ENCODE measurements around the gene KCNK10.

KCNK10 gene, protein sequence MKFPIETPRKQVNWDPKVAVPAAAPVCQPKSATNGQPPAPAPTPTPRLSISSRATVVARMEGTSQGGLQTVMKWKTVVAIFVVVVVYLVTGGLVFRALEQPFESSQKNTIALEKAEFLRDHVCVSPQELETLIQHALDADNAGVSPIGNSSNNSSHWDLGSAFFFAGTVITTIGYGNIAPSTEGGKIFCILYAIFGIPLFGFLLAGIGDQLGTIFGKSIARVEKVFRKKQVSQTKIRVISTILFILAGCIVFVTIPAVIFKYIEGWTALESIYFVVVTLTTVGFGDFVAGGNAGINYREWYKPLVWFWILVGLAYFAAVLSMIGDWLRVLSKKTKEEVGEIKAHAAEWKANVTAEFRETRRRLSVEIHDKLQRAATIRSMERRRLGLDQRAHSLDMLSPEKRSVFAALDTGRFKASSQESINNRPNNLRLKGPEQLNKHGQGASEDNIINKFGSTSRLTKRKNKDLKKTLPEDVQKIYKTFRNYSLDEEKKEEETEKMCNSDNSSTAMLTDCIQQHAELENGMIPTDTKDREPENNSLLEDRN

DNA sequence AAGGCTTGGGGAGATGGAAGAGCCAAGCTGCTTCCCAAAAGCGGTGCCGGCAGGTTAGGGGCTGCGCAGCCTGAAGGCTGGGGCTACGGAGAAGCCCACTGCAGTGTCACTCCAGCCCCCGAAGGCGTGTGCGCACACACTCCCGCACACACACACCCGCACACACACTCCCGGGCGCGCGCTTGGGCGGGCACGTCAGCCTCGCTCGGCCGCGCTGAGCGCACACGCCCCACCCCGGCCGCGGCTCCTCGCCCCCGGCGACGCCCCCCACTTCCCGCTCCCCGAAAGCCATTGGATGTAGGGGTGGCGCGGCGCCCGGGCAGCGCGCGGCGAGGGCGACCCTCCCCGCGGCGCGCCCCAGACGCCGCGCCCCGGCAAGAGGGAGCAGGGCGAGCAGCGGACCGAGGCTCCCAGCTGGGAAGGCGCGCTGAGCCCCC, at the start of gene KCNK10:
Gene KCNK10, minus strand, starts transcription at position 184 of the 437 bp plus-strand sequence. CDS start 471 bp downstream, outside the sequence.
- ATAC-seq, result no peak
- DNase-seq, result no peak
- Mint-ChIP-seq H3K9me3 (no peaks in the 10 kb centered on the region), H3K36me3 (ENCODE audit: low read depth) (no peaks in the 10 kb centered on the region), H3K27me3 (peaks cover 44% of the 10 kb centered on the region), H3K4me1 (peaks cover 6% of the 10 kb centered on the region), H3K4me3 (peak within 1 kb of the TSS; percentile 68), H3K27ac (no peak within 1 kb of the TSS)

DNA sequence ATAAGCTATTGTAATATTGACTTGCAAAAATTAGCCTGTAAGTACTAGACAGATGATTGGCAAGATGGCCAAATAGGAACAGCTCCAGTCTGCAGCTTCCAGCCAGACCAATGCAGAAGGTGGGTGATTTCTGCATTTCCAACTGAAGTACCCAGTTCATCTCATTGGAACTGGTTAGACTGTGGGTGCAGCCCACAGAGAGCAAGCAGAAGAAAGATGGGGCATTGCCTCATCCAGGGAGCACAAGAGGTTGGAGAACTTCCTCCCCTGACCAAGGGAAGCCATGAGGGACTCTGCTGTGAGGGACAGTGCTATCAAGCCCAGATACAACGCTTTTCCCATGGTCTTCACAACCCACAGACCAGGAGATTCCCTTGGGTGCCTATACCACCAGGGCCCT, 46.4 kb upstream of the KCNK10 start:
- Mint-ChIP-seq H3K9me3 (peaks cover 6% of the 10 kb centered on the region), H3K4me1 (no peaks in the 10 kb centered on the region)
- ATAC-seq, result no peak

DNA sequence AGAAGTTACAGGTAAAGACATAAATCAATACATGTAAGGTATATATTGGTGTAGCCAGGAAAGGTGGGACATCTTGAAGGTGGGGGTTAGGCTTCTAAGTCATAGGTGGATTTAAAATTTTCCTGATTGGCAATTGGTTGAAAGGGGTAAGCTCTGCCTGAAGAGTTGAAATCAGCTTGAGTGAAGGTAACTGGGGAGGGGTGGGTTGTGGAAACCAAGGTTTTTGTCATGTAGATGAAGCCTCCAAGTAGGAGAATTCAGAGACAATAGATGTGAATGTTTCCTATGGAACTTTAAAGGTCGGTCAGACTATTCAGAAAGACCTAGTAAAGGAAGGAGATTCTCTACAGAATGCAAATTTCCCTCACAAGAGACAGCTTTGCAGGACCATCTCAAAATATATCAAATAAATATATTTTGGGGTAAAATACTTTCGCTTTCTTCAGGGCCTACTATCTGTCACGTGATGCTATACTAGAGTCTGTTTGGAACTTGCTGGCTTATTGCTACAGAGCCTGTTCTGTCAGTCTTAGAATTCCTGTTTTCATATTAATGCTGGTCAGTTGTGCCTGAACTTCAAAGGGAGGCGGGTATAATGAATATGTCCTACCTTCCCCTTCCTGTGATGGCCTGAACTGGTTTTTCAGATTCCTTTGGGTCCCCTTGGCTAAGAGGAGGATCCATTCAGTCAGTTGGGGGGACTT, 41.8 kb upstream of the KCNK10 start:
- Mint-ChIP-seq H3K27me3 (peaks cover 12% of the 10 kb centered on the region), H3K4me3 (no peak overlapping the region), H3K27ac (no peak overlapping the region), H3K9me3 (no peaks in the 10 kb centered on the region), H3K36me3 (ENCODE audit: low read depth) (no peaks in the 10 kb centered on the region), H3K4me1 (no peaks in the 10 kb centered on the region)
- ATAC-seq (no peak), DNase-seq (no peak)

More for the DNA sequence above, 46.4 kb upstream of the KCNK10 start:
- no peaks in the 10 kb centered on the region for H3K36me3 Mint-ChIP-seq (ENCODE audit: low read depth)
- no peak for DNase-seq
- no peak overlapping the region for H3K4me3 Mint-ChIP-seq
- peaks cover 34% of the 10 kb centered on the region for H3K27me3 Mint-ChIP-seq
- no peak overlapping the region for H3K27ac Mint-ChIP-seq

DNA sequence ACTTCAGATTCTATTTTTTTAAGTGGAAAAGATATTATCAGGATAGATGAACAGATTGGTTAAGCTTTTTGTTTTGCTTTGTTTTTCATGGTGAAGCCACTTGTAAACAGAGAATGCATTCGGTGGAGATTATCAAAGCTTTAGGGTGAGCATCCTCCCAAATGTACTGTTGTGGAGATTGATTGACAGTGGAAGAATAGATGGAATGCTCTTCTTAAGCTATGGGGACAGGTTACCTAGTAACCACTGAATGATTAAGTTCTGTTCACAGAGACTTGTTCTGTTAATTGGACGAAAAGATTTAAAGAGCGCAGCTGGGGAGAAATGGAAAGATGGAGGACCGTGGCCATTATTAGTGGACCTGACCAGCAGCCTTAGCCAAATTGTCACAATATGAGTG, 40.6 kb upstream of the KCNK10 start:
- H3K4me3 Mint-ChIP-seq, result no peak overlapping the region
- no peak overlapping the region for H3K27ac Mint-ChIP-seq
- no peaks in the 10 kb centered on the region for H3K4me1 Mint-ChIP-seq
- H3K27me3 Mint-ChIP-seq, result peaks cover 9% of the 10 kb centered on the region
- DNase-seq, result no peak
- no peaks in the 10 kb centered on the region for H3K9me3 Mint-ChIP-seq
- no peaks in the 10 kb centered on the region for H3K36me3 Mint-ChIP-seq (ENCODE audit: low read depth)
- ATAC-seq, result no peak

DNA sequence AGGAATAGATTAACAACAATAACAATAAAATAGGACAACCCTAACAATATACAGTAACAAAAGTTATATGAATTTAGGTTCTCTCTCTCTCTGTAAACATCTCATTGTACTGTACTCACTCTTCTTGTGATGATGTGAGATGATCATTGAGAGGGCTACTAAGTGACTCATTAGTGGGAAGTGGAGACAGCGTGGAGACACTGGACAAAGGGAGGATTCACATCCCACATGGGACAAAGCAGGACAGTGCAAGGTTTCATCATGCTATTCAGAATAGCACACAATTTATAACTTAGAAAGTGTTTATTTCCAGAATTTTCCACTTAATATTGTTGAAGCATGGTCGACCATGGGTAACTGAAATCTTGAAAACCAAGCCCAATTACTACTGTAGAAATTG, 36.4 kb upstream of the KCNK10 start:
- Mint-ChIP-seq H3K36me3 (ENCODE audit: low read depth) (no peaks in the 10 kb centered on the region), H3K27ac (no peak overlapping the region), H3K4me3 (no peak overlapping the region), H3K4me1 (no peaks in the 10 kb centered on the region), H3K27me3 (peaks cover 6% of the 10 kb centered on the region), H3K9me3 (no peaks in the 10 kb centered on the region)
- DNase-seq (no peak), ATAC-seq (no peak)

DNA sequence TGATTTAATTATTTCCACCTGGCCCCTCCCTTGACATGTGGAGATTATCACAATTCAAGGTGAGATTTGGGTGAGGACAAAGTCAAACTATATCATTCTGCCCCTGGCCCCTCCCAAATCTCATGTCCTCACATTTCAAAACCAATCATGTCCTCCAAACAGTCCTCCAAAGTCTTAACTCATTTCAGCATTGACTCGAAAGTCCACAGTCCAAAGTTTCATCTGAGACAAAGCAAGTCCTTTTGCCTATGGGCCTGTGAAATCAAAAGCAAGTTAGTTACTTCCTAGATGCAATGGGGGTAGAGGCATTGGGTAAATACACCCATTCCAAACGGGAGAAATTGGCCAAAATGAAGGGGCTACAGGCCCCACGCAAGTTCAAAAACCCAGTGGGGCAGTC, 31.3 kb upstream of the KCNK10 start:
- Mint-ChIP-seq H3K9me3 (no peaks in the 10 kb centered on the region), H3K27ac (no peak overlapping the region), H3K36me3 (ENCODE audit: low read depth) (no peaks in the 10 kb centered on the region), H3K27me3 (peaks cover 6% of the 10 kb centered on the region), H3K4me1 (no peaks in the 10 kb centered on the region), H3K4me3 (no peak overlapping the region)
- ATAC-seq (no peak), DNase-seq (no peak)

DNA sequence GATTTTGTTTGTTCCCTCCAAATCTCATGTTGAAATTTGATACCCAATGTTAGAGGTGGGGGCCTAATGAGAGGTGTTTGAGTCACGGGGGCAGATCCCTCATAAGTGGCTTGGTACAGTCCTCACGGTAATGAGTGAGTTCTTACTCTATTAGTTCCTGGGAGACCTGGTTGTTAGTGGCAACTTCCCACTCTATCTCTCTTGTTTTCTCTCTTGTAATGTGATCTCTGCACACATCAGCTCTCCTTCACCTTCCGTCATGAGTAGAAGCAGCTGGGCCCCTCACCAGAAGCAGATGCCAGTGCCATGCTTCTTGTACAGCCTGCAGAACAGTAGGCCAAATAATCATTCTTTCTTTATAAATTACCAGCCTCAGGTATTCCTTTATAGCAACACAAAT, 29.6 kb upstream of the KCNK10 start:
- no peak overlapping the region for H3K4me3 Mint-ChIP-seq
- DNase-seq (no peak), ATAC-seq (no peak)
- no peaks in the 10 kb centered on the region for H3K27me3 Mint-ChIP-seq
- no peak overlapping the region for H3K27ac Mint-ChIP-seq
- H3K9me3 Mint-ChIP-seq, result no peaks in the 10 kb centered on the region
- no peaks in the 10 kb centered on the region for H3K36me3 Mint-ChIP-seq (ENCODE audit: low read depth)
- H3K4me1 Mint-ChIP-seq, result no peaks in the 10 kb centered on the region

DNA sequence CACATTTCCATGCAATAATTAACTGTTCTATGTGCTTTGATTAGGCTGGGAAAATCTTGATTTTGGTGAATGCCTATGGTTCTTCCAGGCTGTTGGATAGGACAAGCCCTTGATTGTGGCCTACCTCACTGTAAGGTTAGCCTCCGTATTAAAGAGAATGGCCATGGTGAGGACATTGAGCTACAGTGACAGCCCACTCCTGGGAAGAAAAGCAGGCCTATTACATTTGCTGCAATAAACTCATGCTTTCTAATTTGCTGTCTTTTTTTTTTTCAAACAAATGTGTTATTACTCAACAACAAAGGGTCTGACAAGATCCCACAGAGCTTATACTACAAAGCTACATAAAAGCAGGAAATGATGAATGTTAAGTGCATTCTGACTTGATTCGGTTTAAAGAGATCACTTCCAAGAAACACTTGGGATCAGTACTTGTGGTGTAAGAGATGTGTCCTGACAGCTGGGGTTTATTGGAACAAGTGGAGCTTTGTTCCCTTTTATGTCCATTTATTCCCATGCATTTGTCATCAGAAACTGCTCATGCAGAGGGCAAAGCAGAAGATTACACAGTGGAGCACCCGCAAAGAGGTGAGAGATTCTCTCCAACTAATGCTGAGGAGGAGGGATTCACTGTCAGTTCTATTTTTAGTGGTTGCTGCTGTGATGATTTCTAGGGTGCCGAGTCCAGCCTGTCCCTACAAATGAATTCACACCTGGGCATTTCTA, 29.1 kb upstream of the KCNK10 start:
- H3K4me3 Mint-ChIP-seq, result no peak overlapping the region
- no peaks in the 10 kb centered on the region for H3K9me3 Mint-ChIP-seq
- ATAC-seq, result no peak
- no peaks in the 10 kb centered on the region for H3K36me3 Mint-ChIP-seq (ENCODE audit: low read depth)
- no peak overlapping the region for H3K27ac Mint-ChIP-seq
- H3K4me1 Mint-ChIP-seq, result no peaks in the 10 kb centered on the region
- DNase-seq, result no peak
- no peaks in the 10 kb centered on the region for H3K27me3 Mint-ChIP-seq

DNA sequence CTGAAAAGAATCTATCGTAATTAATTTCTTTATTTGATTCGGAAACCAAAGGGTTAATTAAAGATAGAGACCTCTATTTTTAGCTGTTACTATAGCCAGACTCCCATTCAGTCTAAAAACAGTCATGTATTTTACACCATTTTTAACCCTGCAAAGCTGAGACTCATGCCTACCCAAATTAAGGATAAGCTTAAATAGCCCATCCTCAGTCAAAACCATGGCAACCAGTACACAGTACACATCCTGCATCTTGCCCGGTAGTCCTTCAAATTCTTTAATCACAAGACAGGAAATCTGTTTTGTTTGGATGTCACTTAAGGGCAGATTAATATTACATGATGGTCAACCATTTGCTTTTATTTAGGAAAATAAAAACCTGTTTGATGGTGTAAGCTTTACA, 25.5 kb upstream of the KCNK10 start:
- no peaks in the 10 kb centered on the region for H3K4me1 Mint-ChIP-seq
- no peak overlapping the region for H3K27ac Mint-ChIP-seq
- DNase-seq, result no peak
- no peak for ATAC-seq
- no peaks in the 10 kb centered on the region for H3K27me3 Mint-ChIP-seq
- no peaks in the 10 kb centered on the region for H3K9me3 Mint-ChIP-seq
- no peaks in the 10 kb centered on the region for H3K36me3 Mint-ChIP-seq (ENCODE audit: low read depth)
- no peak overlapping the region for H3K4me3 Mint-ChIP-seq

DNA sequence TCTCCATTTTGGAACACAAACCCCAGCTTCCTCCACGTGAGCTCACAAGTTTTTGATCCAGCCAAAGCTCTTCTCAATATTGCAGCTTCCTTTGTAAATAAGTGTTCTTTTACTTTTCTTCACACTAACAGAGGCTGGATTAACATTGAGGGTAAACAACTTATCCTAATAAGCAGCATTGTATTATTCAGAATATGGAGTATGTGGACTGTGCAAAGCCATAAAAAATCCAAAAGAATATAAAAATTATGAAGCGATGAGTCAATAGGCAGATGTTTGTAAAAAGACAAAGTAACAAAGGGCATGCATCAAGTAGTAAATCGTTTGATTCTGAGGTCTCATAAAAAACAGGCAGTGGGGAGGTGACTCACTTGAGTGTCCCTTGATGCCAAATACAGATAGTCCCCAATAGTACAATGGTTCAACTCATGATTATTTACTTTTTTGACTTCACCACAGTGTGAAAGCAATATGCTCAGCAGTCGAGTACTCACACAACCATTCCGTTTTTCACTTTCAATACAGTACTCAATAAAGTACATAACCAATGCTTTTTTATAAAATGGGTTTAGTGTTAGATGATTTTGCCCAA, 23.1 kb upstream of the KCNK10 start:
- Mint-ChIP-seq H3K27ac (no peak overlapping the region), H3K4me1 (no peaks in the 10 kb centered on the region), H3K27me3 (peaks cover 3% of the 10 kb centered on the region)

DNA sequence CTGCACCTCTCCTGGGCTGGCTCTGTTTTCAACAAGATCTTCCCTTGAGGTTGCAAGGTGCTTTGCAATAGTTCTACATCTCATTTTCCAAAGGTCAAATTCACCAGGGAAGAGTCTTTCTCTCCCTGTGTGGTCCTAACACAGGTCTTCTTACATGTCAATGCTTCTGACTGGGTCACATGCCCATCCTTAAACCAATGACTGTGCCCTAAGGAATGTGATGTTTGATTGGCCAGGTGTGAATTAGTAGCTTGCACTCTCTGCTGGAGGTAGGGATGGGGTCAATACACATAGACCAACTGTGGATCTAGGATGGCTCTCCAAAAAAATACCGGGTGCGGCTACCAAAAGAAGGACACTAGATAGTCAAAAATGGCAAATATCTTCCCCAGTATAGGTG, 19.9 kb upstream of the KCNK10 start:
- Mint-ChIP-seq H3K4me1 (no peaks in the 10 kb centered on the region), H3K27me3 (peaks cover 3% of the 10 kb centered on the region), H3K27ac (no peak overlapping the region), H3K9me3 (no peaks in the 10 kb centered on the region), H3K36me3 (ENCODE audit: low read depth) (no peaks in the 10 kb centered on the region), H3K4me3 (no peak overlapping the region)
- DNase-seq (no peak), ATAC-seq (no peak)

More for the DNA sequence above, 23.1 kb upstream of the KCNK10 start:
- no peaks in the 10 kb centered on the region for H3K9me3 Mint-ChIP-seq
- DNase-seq (no peak), ATAC-seq (no peak)
- no peak overlapping the region for H3K4me3 Mint-ChIP-seq
- H3K36me3 Mint-ChIP-seq (ENCODE audit: low read depth), result no peaks in the 10 kb centered on the region

DNA sequence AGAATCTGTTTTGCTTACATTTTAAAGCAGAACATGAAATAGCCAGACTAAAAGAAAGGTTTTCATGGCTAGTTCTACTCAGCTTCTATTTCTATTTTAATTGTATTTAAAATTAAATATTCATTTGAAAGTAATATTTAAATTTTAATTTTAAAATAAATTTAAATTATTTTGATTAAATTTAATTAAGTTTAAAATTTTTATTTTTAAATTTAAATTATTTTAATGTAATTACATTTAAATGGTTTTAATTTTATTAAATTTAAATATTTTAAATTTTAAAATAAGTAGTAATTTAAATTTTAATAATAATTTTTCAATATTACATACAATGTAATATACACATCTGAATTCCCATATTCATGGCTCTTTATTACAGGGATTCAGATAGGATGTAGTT, 17.3 kb upstream of the KCNK10 start:
- no peak for ATAC-seq
- Mint-ChIP-seq H3K36me3 (ENCODE audit: low read depth) (no peaks in the 10 kb centered on the region), H3K4me3 (no peak overlapping the region), H3K4me1 (no peaks in the 10 kb centered on the region), H3K27ac (no peak overlapping the region), H3K9me3 (no peaks in the 10 kb centered on the region), H3K27me3 (peaks cover 5% of the 10 kb centered on the region)
- DNase-seq, result no peak

DNA sequence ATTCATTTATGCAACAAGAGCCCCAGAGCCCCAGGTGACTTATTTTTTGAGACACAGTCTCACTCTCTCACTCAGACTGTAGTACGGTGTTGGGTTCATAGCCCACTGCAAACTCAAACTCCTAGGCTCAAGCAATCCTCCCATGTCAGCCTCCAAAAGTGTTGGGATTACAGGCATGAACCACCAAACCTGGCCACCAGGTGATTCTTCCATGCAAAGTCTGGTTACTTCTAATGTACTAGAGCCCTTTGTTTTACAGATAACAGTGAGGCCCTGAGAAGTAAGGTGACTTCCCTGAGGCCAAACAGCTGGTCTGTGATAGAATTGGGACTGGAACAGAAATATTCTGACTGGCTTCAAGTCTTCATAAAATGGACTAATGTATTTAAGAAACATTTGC, 10.0 kb upstream of the KCNK10 start:
- H3K9me3 Mint-ChIP-seq, result no peaks in the 10 kb centered on the region
- no peak overlapping the region for H3K27ac Mint-ChIP-seq
- ATAC-seq (no peak), DNase-seq (no peak)
- H3K4me1 Mint-ChIP-seq, result no peaks in the 10 kb centered on the region
- H3K4me3 Mint-ChIP-seq, result no peak overlapping the region
- peaks cover 34% of the 10 kb centered on the region for H3K27me3 Mint-ChIP-seq
- H3K36me3 Mint-ChIP-seq (ENCODE audit: low read depth), result no peaks in the 10 kb centered on the region

DNA sequence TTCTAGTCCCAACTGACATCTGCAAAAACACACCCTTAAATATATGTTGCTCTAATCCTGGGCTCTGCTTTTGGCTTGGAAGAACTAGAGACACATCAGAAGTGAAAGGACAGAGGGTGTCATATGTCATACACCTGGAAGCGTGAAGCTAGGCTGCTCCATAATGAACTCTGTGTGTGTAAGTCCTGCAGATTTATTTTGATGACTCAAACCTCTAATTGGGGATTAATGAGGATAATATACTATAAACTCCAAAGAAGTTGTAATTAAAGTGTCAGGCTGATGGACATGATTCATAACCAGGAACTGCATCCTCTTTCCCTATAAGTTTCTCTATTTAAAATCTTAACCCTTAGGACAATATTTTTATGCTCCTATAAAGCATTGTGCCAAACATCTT, 4.4 kb upstream of the KCNK10 start:
- no peaks in the 10 kb centered on the region for H3K36me3 Mint-ChIP-seq (ENCODE audit: low read depth)
- no peak overlapping the region for H3K4me3 Mint-ChIP-seq
- DNase-seq (no peak), ATAC-seq (no peak)
- no peaks in the 10 kb centered on the region for H3K9me3 Mint-ChIP-seq
- H3K4me1 Mint-ChIP-seq, result peaks cover 6% of the 10 kb centered on the region
- H3K27ac Mint-ChIP-seq, result no peak overlapping the region
- H3K27me3 Mint-ChIP-seq, result peaks cover 67% of the 10 kb centered on the region
